K562 (cell line): ENCODE results near the gene MMEL1. TPM values are rescaled to one million over a fixed set of nuclear protein-coding genes. Genes with fewer than 3 reads are reported as not detected.
A peak's percentile ranks its signal among the peaks of the same experiment; 100 is the strongest.

Source experiments
- ARID2 ChIP-seq: fragments of 450-650 bp; IDR thresholded peaks from 2 replicates; pipeline ENCODE4 v1.6.1; 2017; ENCODE audit warnings: antibody characterized with exemption, mild to moderate bottlenecking
- CBX1 ChIP-seq: sonication (generic); IDR thresholded peaks from 2 replicates; pipeline ENCODE4 v1.6.1; 2016; ENCODE audit warnings: antibody characterized with exemption, low read depth, mild to moderate bottlenecking
- E2F1 ChIP-seq: sonication (generic); formaldehyde crosslinking; IDR thresholded peaks from 2 replicates; pipeline ENCODE4 v1.8.1; 2023; ENCODE audit warnings: mild to moderate bottlenecking, missing genetic modification reagents, moderate library complexity
- ESRRB ChIP-seq: fragments of 250-450 bp; sonication (Bioruptor Pico); IDR thresholded peaks from 2 replicates; pipeline ENCODE4 v1.5.0; 2020; ENCODE audit warnings: mild to moderate bottlenecking, moderate library complexity, borderline replicate concordance
- EWSR1 ChIP-seq: fragments of 450-650 bp; IDR thresholded peaks from 2 replicates; pipeline ENCODE4 v1.6.1; 2018; ENCODE audit warnings: borderline replicate concordance, mild to moderate bottlenecking, low read depth, moderate library complexity; ENCODE audit not compliant: partially characterized antibody
- FOS ChIP-seq: IDR thresholded peaks from 3 replicates; pipeline ENCODE4 v1.6.1; 2011; ENCODE audit not compliant: insufficient read length; ENCODE audit errors: extremely low read depth
- GATAD2B ChIP-seq: fragments of 450-650 bp; IDR thresholded peaks from 2 replicates; pipeline ENCODE4 v1.6.1; 2017; ENCODE audit warnings: mild to moderate bottlenecking, borderline replicate concordance
- HOXB6 ChIP-seq: fragments of 250-450 bp; sonication (Bioruptor Pico); IDR thresholded peaks from 2 replicates; pipeline ENCODE4 v1.5.1; 2022; ENCODE audit warnings: mild to moderate bottlenecking, borderline replicate concordance
- KHSRP ChIP-seq: fragments of 450-650 bp; IDR thresholded peaks from 2 replicates; pipeline ENCODE4 v1.6.1; 2017
- MAFG ChIP-seq: fragments of 450-650 bp; conservative IDR thresholded peaks from 2 replicates; pipeline ENCODE4 v1.6.1; 2016; ENCODE audit warnings: missing genetic modification characterization, missing compliant biosample characterization
- MTA3 ChIP-seq: fragments of 450-650 bp; formaldehyde crosslinking; IDR thresholded peaks from 2 replicates; pipeline ENCODE4 v1.6.1; 2017; ENCODE audit warnings: mild to moderate bottlenecking, borderline replicate concordance
- MYBL2 ChIP-seq, 2 experiments: fragments of 450-650 bp in 1 of 2; sonication (generic) in 1 of 2; formaldehyde crosslinking in 1 of 2; IDR thresholded peaks; 2 replicates each; pipeline versions ENCODE4 v1.6.1 to v1.8.1; 2017 to 2022; ENCODE audit warnings: borderline replicate concordance in 1 of 2, inconsistent platforms in 1 of 2, low read depth in 1 of 2, mild to moderate bottlenecking in 1 of 2, missing genetic modification reagents in 1 of 2, moderate library complexity in 1 of 2
- NFIX ChIP-seq: fragments of 250-450 bp; sonication (Bioruptor Pico); IDR thresholded peaks from 2 replicates; pipeline ENCODE4 v1.4.0; 2020; ENCODE audit warnings: low read depth, mild to moderate bottlenecking, moderate library complexity
- PCBP2 ChIP-seq: fragments of 200-400 bp; formaldehyde crosslinking; IDR thresholded peaks from 2 replicates; pipeline ENCODE4 v1.6.1; 2018; ENCODE audit warnings: low read length, low read depth, mild to moderate bottlenecking, moderate library complexity; ENCODE audit not compliant: poor library complexity, severe bottlenecking
- TAF7 ChIP-seq: fragments of 450-650 bp; IDR thresholded peaks from 2 replicates; pipeline ENCODE4 v1.6.1; 2016; ENCODE audit warnings: missing genetic modification characterization, missing compliant biosample characterization
- TEAD2 ChIP-seq: fragments of 450-650 bp; IDR thresholded peaks from 2 replicates; pipeline ENCODE4 v1.6.1; 2016; ENCODE audit warnings: missing genetic modification characterization, control low read depth, missing compliant biosample characterization
- ZNF583 ChIP-seq: fragments of 250-450 bp; sonication (Bioruptor Pico); IDR thresholded peaks from 2 replicates; pipeline ENCODE4 v1.4.0; 2020
- ZNF639 ChIP-seq, 2 experiments: fragments of 200-800 bp in 1 of 2; sonication (Bioruptor generic) in 1 of 2; sonication (generic) in 1 of 2; formaldehyde crosslinking in 1 of 2; IDR thresholded peaks in 1 of 2; conservative IDR thresholded peaks in 1 of 2; 2 replicates each; pipeline versions ENCODE4 v1.5.0 to v1.6.1; 2016 to 2020; ENCODE audit warnings: missing compliant biosample characterization in 1 of 2, missing genetic modification characterization in 1 of 2, missing genetic modification reagents in 1 of 2
- ZNF644 ChIP-seq: fragments of 200-800 bp; sonication (Bioruptor generic); IDR thresholded peaks from 2 replicates; pipeline ENCODE4 v1.6.1; 2016; ENCODE audit warnings: low read depth, missing genetic modification characterization, missing compliant biosample characterization
- ZNF695 ChIP-seq: fragments of 450-650 bp; formaldehyde crosslinking; IDR thresholded peaks from 2 replicates; pipeline ENCODE4 v1.4.0; 2020; ENCODE audit warnings: mild to moderate bottlenecking, moderate library complexity
- ZNF76 ChIP-seq: fragments of 250-450 bp; sonication (Bioruptor Pico); IDR thresholded peaks from 2 replicates; pipeline ENCODE4 v1.4.0; 2020; ENCODE audit warnings: mild to moderate bottlenecking, moderate library complexity, borderline replicate concordance
- polyA plus RNA-seq, 8 experiments: library from polyadenylated mRNA; depleted of rRNA in 4 of 8; stranded (reverse) in 5 of 8; unstranded in 3 of 8; fragments of >200 nt; fragmentation: Nextera tagmentation in 2 of 8; fragmentation: Illumina TruSeq in 1 of 8; extraction: Ambion mirVana in 2 of 8; extraction: Trizol in 1 of 8; gene quantifications; 2 replicates each; pipeline versions ENCODE4 v1.2.1 to v1.2.3, GENCODE V29; 2011 to 2014; ENCODE audit warnings: inconsistent platforms in 1 of 8, missing spikeins in 1 of 8
- total RNA-seq, 7 experiments: library from RNA; depleted of rRNA in 6 of 7; stranded (reverse); fragments of >200 nt in 6 of 7; fragmentation: Illumina TruSeq in 2 of 7; extraction: Trizol in 2 of 7; gene quantifications; 2 replicates each; pipeline versions ENCODE4 v1.2.1 to v1.2.3, GENCODE V29; 2011 to 2021; ENCODE audit warnings: low replicate concordance in 1 of 7
- TF ChIP-seq, protein P1 (sequence below): fragments of 250-450 bp; sonication (Bioruptor Pico); IDR thresholded peaks from 2 replicates; pipeline ENCODE4 v1.4.0; 2020; ENCODE audit warnings: borderline replicate concordance
- TF ChIP-seq, protein P2 (sequence below): fragments of 450-650 bp; formaldehyde crosslinking; IDR thresholded peaks from 2 replicates; pipeline ENCODE4 v1.4.0; 2020; ENCODE audit warnings: mild to moderate bottlenecking, moderate library complexity

MMEL1 gene
- total and polyA plus RNA-seq, 9 of the 15 experiments (the other 6 are each of a cell fraction or from before 2014, with no cell fraction given): not detected

DNA sequence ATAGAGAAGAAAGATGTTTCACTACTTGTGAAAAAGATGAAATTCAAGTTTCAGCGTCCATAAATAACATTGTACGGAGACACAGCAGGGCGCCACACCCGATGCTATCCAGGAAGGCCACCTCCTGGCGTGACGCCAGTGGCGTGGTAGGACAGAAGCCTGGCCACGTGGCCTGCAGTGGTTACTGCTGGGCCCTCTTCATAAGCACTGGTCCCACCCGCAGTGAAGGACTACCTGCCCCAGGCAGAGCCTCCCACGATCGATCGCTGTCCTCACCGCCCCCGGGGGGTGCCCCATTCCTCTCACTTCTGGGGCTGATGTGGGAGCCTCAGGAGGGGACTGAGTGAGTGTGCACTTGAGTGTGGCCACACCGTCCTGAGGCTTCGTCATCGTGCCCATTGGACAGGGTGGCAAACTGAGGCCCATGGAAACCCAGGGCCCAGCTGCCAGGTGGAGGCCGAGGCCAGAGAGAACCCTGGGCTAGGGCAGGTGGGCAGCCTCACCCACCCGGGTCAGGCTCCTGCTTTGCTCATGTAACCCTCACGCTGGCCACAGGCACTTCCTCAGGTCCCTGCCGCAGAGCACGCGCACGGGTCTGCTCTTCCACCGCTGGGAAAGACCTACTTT is 91.1 kb downstream of the MMEL1 start (continued):
- TF ChIP-seq ZNF639 (CRISPR knock-in tag; conservative IDR thresholded peaks at IDR 0.05 in 1 of 2, IDR thresholded peaks at IDR 0.05 in 1 of 2) (no peak), PCBP2 (no peak), GATAD2B (no peak), ESRRB (CRISPR knock-in tag) (no peak), TAF7 (no peak), KHSRP (no peak), ZNF583 (CRISPR knock-in tag) (peak; percentile 60; the same call in 1 of the 2 replicates), HOXB6 (CRISPR knock-in tag) (no peak), CBX1 (peak; percentile 97), NFIX (no peak; the same call in 1 of the 2 replicates), ZNF695 (no peak), MAFG (tag) (no peak), TEAD2 (no peak), ARID2 (no peak), E2F1 (CRISPR knock-in tag) (no peak), ZNF644 (peak; percentile 55; the same call in 1 of the 2 replicates), EWSR1 (no peak), MTA3 (peak; percentile 76; the same call in 1 of the 2 replicates), ZNF76 (CRISPR knock-in tag) (no peak), MYBL2 (IDR thresholded peaks at IDR 0.05; ENCODE audit: low read depth) (no peak), MYBL2 (CRISPR knock-in tag; IDR thresholded peaks at IDR 0.05; ENCODE audit: borderline replicate concordance) (no peak), FOS (no peak)
- TF ChIP-seq, protein P1, sequence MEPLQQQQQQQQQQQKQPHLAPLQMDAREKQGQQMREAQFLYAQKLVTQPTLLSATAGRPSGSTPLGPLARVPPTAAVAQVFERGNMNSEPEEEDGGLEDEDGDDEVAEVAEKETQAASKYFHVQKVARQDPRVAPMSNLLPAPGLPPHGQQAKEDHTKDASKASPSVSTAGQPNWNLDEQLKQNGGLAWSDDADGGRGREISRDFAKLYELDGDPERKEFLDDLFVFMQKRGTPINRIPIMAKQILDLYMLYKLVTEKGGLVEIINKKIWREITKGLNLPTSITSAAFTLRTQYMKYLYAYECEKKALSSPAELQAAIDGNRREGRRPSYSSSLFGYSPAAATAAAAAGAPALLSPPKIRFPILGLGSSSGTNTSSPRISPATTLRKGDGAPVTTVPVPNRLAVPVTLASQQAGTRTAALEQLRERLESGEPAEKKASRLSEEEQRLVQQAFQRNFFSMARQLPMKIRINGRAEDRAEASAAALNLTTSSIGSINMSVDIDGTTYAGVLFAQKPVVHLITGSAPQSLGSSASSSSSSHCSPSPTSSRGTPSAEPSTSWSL: no peak
- TF ChIP-seq, protein P2, sequence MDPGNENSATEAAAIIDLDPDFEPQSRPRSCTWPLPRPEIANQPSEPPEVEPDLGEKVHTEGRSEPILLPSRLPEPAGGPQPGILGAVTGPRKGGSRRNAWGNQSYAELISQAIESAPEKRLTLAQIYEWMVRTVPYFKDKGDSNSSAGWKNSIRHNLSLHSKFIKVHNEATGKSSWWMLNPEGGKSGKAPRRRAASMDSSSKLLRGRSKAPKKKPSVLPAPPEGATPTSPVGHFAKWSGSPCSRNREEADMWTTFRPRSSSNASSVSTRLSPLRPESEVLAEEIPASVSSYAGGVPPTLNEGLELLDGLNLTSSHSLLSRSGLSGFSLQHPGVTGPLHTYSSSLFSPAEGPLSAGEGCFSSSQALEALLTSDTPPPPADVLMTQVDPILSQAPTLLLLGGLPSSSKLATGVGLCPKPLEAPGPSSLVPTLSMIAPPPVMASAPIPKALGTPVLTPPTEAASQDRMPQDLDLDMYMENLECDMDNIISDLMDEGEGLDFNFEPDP: no peak
